ENCODE data around the gene CLHC1.

DNA sequence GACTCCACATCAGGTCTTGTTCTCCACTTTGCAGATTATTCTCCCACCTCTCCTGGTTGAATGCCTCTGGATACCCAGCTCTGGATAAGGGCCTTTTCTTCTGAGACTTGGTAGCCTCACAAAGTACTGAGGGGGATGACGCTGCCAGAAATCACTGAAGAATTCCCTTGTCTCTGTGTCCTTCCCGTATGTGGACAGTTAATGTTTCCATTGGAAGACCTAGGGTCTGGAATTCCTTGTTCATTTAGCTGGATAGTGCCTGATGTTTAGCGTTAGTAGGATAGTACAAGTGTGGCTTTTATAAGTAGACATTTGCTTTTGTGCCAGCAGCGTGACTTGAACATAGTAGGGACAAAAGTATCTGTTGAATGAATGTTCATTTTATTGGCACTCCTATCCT lies 76.9 kb downstream of the CLHC1 start:
- TF ChIP-seq POLR2A (IDR thresholded peaks at IDR 0.05; ENCODE audit: low read depth, low read length) (no peak), TAF1 (IDR thresholded peaks at IDR 0.05; ENCODE audit: borderline replicate concordance, low read depth, low read length) (no peak), POLR2AphosphoS5 (IDR thresholded peaks at IDR 0.05; ENCODE audit: low read depth, low read length) (no peak)
